ENCODE measurements around the gene TUBGCP6.

Gene TUBGCP6

DNA sequence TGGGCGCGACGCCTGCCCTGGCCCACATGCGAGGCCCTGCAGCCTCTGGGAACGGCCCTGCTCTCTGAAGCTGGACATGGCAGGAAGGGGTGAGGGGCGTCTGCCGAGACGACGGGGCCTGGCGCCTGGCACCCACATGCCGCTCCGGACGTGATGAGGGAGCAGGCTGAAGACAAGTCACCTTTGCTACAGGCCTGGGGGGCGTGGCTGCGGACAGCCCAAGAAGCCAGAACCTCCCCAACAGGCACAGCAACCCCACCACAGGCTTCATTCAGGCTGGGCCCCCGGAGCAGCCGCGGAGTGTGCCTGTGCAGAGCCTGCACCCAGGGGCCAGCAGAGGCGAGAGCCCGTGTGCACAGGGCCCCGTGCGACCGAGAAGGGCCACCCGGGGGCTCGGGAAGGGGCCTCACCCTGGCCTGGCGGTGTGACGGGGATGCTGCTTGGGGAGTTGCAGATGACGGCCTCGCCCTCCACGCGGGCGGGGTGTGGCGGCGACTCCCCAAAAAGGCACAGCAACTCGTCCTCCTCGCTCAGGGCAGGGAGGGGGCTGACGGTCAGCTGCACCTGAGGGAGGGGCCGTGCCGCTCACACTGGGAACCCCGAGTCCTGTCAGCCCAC is 42.0 kb upstream of the TUBGCP6 start:
- no peaks in the 10 kb centered on the region for H3K4me1 ChIP-seq (ENCODE audit: low read depth, poor library complexity, severe bottlenecking)
- H2AFZ ChIP-seq (ENCODE audit: low read depth), result no peak overlapping the region
- H3K27me3 ChIP-seq (ENCODE audit: insufficient read depth, low read depth), result no peaks in the 10 kb centered on the region
- H3K4me3 ChIP-seq (IDR thresholded peaks at IDR 0.05; ENCODE audit: insufficient read depth, low read depth, low read length), result no peak overlapping the region
- H3K27ac ChIP-seq, result no peak overlapping the region
- H3K9ac ChIP-seq, result no peak overlapping the region
- TF ChIP-seq, protein P1, sequence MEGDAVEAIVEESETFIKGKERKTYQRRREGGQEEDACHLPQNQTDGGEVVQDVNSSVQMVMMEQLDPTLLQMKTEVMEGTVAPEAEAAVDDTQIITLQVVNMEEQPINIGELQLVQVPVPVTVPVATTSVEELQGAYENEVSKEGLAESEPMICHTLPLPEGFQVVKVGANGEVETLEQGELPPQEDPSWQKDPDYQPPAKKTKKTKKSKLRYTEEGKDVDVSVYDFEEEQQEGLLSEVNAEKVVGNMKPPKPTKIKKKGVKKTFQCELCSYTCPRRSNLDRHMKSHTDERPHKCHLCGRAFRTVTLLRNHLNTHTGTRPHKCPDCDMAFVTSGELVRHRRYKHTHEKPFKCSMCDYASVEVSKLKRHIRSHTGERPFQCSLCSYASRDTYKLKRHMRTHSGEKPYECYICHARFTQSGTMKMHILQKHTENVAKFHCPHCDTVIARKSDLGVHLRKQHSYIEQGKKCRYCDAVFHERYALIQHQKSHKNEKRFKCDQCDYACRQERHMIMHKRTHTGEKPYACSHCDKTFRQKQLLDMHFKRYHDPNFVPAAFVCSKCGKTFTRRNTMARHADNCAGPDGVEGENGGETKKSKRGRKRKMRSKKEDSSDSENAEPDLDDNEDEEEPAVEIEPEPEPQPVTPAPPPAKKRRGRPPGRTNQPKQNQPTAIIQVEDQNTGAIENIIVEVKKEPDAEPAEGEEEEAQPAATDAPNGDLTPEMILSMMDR (conservative IDR thresholded peaks at IDR 0.05; ENCODE audit: low read depth, low read length), result no peak
- H3K79me2 ChIP-seq (ENCODE audit: insufficient read depth, low read depth), result no peaks in the 10 kb centered on the region
- H3K4me2 ChIP-seq, result no peak overlapping the region
- H3K36me3 ChIP-seq (ENCODE audit: insufficient read depth), result no peaks in the 10 kb centered on the region
- H4K20me1 ChIP-seq (ENCODE audit: insufficient read depth), result no peaks in the 10 kb centered on the region

DNA sequence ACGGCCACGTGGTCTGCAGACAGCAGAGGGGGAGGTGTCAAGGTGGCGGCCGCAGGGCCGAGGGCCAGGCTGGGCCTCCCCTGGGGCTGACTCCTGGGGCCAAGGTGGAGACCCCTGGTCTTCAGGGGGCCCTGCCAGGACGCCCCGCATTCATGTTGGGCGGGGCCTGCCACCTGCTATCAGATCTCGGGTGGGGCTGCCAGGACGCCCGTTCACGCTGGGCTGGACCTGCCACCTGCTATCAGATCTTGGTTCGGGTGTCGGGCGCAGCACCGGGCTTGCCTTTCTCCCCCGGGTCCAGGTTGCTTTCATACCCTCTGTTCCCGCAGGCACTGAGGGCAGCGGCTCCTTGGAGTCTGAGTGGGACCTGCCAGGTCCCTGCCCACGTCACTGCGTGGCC is 41.5 kb upstream of the TUBGCP6 start:
- H4K20me1 ChIP-seq (ENCODE audit: insufficient read depth), result no peaks in the 10 kb centered on the region

DNA sequence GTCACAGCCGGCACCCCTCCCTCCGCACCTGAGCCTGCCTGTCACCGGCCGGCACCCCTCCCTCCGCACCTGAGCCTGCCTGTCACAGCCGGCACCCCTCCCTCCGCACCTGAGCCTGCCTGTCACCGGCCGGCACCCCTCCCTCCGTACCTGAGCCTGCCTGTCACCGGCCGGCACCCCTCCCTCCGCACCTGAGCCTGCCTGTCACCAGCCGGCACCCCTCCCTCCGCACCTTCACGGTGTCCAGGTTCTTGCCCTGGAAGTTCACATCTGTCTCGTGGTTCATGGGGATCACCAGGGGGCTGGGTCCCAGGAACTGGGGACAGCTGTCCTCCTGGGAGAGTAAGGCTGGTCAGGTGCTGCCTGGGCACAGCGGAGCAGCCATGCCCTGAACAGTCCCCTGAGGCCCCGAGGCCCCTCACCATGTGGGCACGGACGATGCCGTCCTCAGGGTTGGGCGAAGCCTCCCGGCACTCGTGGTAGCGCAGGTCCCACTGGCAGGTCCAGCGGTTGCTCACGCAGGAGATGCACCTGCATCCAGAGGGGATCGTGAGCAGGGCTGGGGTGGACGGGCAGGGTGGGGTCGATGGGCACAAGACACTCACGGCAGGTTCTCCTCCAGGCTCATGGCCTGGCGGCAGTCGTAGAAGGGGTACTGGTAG is 40.9 kb upstream of the TUBGCP6 start:
- Histone ChIP-seq H3K27me3 (ENCODE audit: insufficient read depth, low read depth) (no peaks in the 10 kb centered on the region), H3K4me2 (no peak overlapping the region), H2AFZ (ENCODE audit: low read depth) (no peak overlapping the region), H3K36me3 (ENCODE audit: insufficient read depth) (no peaks in the 10 kb centered on the region), H3K79me2 (ENCODE audit: insufficient read depth, low read depth) (no peaks in the 10 kb centered on the region), H3K4me3 (IDR thresholded peaks at IDR 0.05; ENCODE audit: insufficient read depth, low read depth, low read length) (no peak overlapping the region), H4K20me1 (ENCODE audit: insufficient read depth) (no peaks in the 10 kb centered on the region), H3K4me1 (ENCODE audit: low read depth, poor library complexity, severe bottlenecking) (no peaks in the 10 kb centered on the region), H3K9ac (no peak overlapping the region), H3K27ac (no peak overlapping the region)
- TF ChIP-seq, protein P1 (conservative IDR thresholded peaks at IDR 0.05; ENCODE audit: low read depth, low read length), result no peak

More for the DNA sequence above, 41.5 kb upstream of the TUBGCP6 start:
- H3K36me3 ChIP-seq (ENCODE audit: insufficient read depth), result no peaks in the 10 kb centered on the region
- no peaks in the 10 kb centered on the region for H3K4me1 ChIP-seq (ENCODE audit: low read depth, poor library complexity, severe bottlenecking)
- H3K27ac ChIP-seq, result no peak overlapping the region
- no peak overlapping the region for H3K4me2 ChIP-seq
- no peak overlapping the region for H3K9ac ChIP-seq
- TF ChIP-seq, protein P1 (conservative IDR thresholded peaks at IDR 0.05; ENCODE audit: low read depth, low read length), result no peak
- no peaks in the 10 kb centered on the region for H3K27me3 ChIP-seq (ENCODE audit: insufficient read depth, low read depth)
- no peaks in the 10 kb centered on the region for H3K79me2 ChIP-seq (ENCODE audit: insufficient read depth, low read depth)
- no peak overlapping the region for H3K4me3 ChIP-seq (IDR thresholded peaks at IDR 0.05; ENCODE audit: insufficient read depth, low read depth, low read length)
- no peak overlapping the region for H2AFZ ChIP-seq (ENCODE audit: low read depth)

GRCh38 chr22:50284479-50284878 is 39.7 kb upstream of the TUBGCP6 start:
- Histone ChIP-seq H3K4me2 (no peak overlapping the region), H3K9ac (no peak overlapping the region), H4K20me1 (ENCODE audit: insufficient read depth) (no peaks in the 10 kb centered on the region), H2AFZ (ENCODE audit: low read depth) (no peak overlapping the region), H3K27ac (no peak overlapping the region), H3K36me3 (ENCODE audit: insufficient read depth) (no peaks in the 10 kb centered on the region), H3K4me1 (ENCODE audit: low read depth, poor library complexity, severe bottlenecking) (no peaks in the 10 kb centered on the region), H3K4me3 (IDR thresholded peaks at IDR 0.05; ENCODE audit: insufficient read depth, low read depth, low read length) (no peak overlapping the region), H3K27me3 (ENCODE audit: insufficient read depth, low read depth) (no peaks in the 10 kb centered on the region), H3K79me2 (ENCODE audit: insufficient read depth, low read depth) (no peaks in the 10 kb centered on the region)
- TF ChIP-seq, protein P1 (conservative IDR thresholded peaks at IDR 0.05; ENCODE audit: low read depth, low read length), result no peak

Measured in KMS-11 (cell line).